H1 (cell line): ENCODE measurements around the gene RND2. TPM values are rescaled to one million over a fixed set of nuclear protein-coding genes. Genes with fewer than 3 reads are reported as not detected.

Experiments used
- ASH2L ChIP-seq: fragments of 200-600, 300-600 bp; sonication (generic); IDR thresholded peaks from one replicate; pipeline ENCODE4 v1.7.1; 2017; ENCODE audit warnings: low read length
- RNF2 ChIP-seq: fragments of 200-900, 300-1000 bp; sonication (generic); IDR thresholded peaks from 2 replicates; pipeline ENCODE4 v1.7.1; 2016; ENCODE audit warnings: borderline replicate concordance, low read depth, mild to moderate bottlenecking, antibody characterized with exemption, low read length; ENCODE audit not compliant: poor library complexity, severe bottlenecking; ENCODE audit errors: missing control alignments
- polyA plus RNA-seq, 7 experiments: library from polyadenylated mRNA; depleted of rRNA in 3 of 7; stranded (reverse) in 5 of 7; unstranded in 2 of 7; fragments of >200 nt in 5 of 7; fragments of 200-250 nt in 2 of 7; gene quantifications; 1 replicate in 5 of 7; 2 replicates in 1 of 7; 4 replicates in 1 of 7; pipeline versions ENCODE4 v1.2.1 to v1.2.3, GENCODE V29; 2011 to 2013; ENCODE audit warnings: missing spikeins in 2 of 7, mixed read lengths in 2 of 7
- total RNA-seq: library from RNA; stranded (reverse); fragmentation: NEBNext Ultra II Directional; extraction: Animal tissue kit (Norgen Biotek cat#: 25700); gene quantifications from 2 replicates; pipeline ENCODE4 v1.2.1, GENCODE V29; 2021

Gene RND2
- total and polyA plus RNA-seq, 2 of the 8 experiments (the other 6 are each of a cell fraction or from before 2014, with no cell fraction given): 51.3 to 61.4 TPM

GRCh38 chr17:43070257-43070656 lies 45.2 kb downstream of the RND2 start (continued):
- no peak for TF ChIP-seq RNF2
- TF ChIP-seq ASH2L: no peak
